CD14-positive monocyte (primary cell): ENCODE results near the gene MTHFSD. TPM values are rescaled to one million over a fixed set of nuclear protein-coding genes. Genes with fewer than 3 reads are reported as not detected.
"Not testable (repeated sequence)": the region's sequence is repeated elsewhere in the genome, so short reads cannot be mapped to it uniquely, and the experiment has no call there.

ENCODE experiments used
- DNase-seq, 3 donors: peaks; one replicate each; pipeline ENCODE4 v3.0.0-alpha.2; 2011 to 2022
- H2AFZ ChIP-seq: 2 replicates; pipeline ENCODE4 v1.6.0; 2012; ENCODE audit warnings: mild to moderate bottlenecking, low read depth, low read length, inconsistent platforms; ENCODE audit not compliant: insufficient read depth, poor library complexity, severe bottlenecking
- H3K27ac ChIP-seq, 2 donors: 1 replicate in 1 of 2; 2 replicates in 1 of 2; pipeline ENCODE4 v1.5.1; 2012 to 2013; ENCODE audit warnings: low read length in 2 of 2, control low read depth in 1 of 2, inconsistent platforms in 1 of 2, low read depth in 1 of 2, mild to moderate bottlenecking in 1 of 2
- H3K27me3 ChIP-seq, 2 donors: one replicate each; pipeline versions ENCODE4 v1.6.0 to v1.6.1; 2011 to 2013; ENCODE audit warnings: low read length in 2 of 2; ENCODE audit not compliant: control insufficient read depth in 2 of 2, insufficient read depth in 2 of 2
- H3K36me3 ChIP-seq, 2 donors: replicated peaks in 1 of 2; 1 replicate in 1 of 2; 2 replicates in 1 of 2; pipeline versions ENCODE4 v1.5.1 to v1.6.1; 2012 to 2013; ENCODE audit warnings: low read length in 2 of 2, control low read depth in 1 of 2, inconsistent platforms in 1 of 2, mild to moderate bottlenecking in 1 of 2; ENCODE audit not compliant: insufficient read depth in 2 of 2, control insufficient read depth in 1 of 2
- H3K4me1 ChIP-seq, 2 donors: 1 replicate in 1 of 2; 2 replicates in 1 of 2; pipeline versions ENCODE4 v1.5.1 to v1.6.1; 2012 to 2013; ENCODE audit warnings: low read length in 2 of 2, control low read depth in 1 of 2, inconsistent platforms in 1 of 2, mild to moderate bottlenecking in 1 of 2, moderate library complexity in 1 of 2; ENCODE audit not compliant: insufficient read depth in 2 of 2, control insufficient read depth in 1 of 2
- H3K4me2 ChIP-seq: replicated peaks from 2 replicates; pipeline ENCODE3; 2012; ENCODE audit warnings: low read length, moderate library complexity, mild to moderate bottlenecking; ENCODE audit not compliant: poor library complexity, severe bottlenecking; ENCODE audit errors: extremely low read depth
- H3K4me3 ChIP-seq, 3 experiments: fragments of 200-600 bp in 1 of 3; sonication (generic) in 1 of 3; replicated peaks in 1 of 3; 1 replicate in 2 of 3; 2 replicates in 1 of 3; pipeline ENCODE4 v1.5.1; 2011 to 2013; ENCODE audit warnings: low read length in 3 of 3, mild to moderate bottlenecking in 3 of 3, control low read depth in 2 of 3, low read depth in 2 of 3, inconsistent platforms in 1 of 3, moderate library complexity in 1 of 3
- H3K79me2 ChIP-seq: 2 replicates; pipeline ENCODE4 v1.6.0; 2012; ENCODE audit warnings: mild to moderate bottlenecking, control low read depth, inconsistent platforms, low read length, moderate library complexity; ENCODE audit not compliant: insufficient read depth
- H3K9ac ChIP-seq: 2 replicates; pipeline ENCODE4 v1.6.0; 2017; ENCODE audit warnings: low read length, mild to moderate bottlenecking; ENCODE audit not compliant: insufficient read depth, poor library complexity, severe bottlenecking
- H3K9me3 ChIP-seq, 2 donors: replicated peaks in 1 of 2; 1 replicate in 1 of 2; 2 replicates in 1 of 2; pipeline versions ENCODE4 v1.5.1 to v1.6.1; 2012 to 2013; ENCODE audit warnings: low read length in 2 of 2, control low read depth in 1 of 2; ENCODE audit not compliant: control insufficient read depth in 1 of 2, insufficient read depth in 1 of 2
- H4K20me1 ChIP-seq: 2 replicates; pipeline ENCODE4 v1.6.0; 2012; ENCODE audit warnings: mild to moderate bottlenecking, low read length, control low read depth, moderate library complexity; ENCODE audit not compliant: insufficient read depth
- H3K27ac Mint-ChIP-seq, 7 donors: one replicate each; pipeline ENCODE4 v1.8.0; 2020; ENCODE audit warnings: mild to moderate bottlenecking in 7 of 7, mixed read lengths in 7 of 7, moderate library complexity in 6 of 7, inconsistent platforms in 2 of 7
- H3K27me3 Mint-ChIP-seq, 3 donors: one replicate each; pipeline ENCODE4 v1.8.0; 2021 to 2022; ENCODE audit warnings: low read depth in 3 of 3, mild to moderate bottlenecking in 3 of 3, mixed read lengths in 3 of 3, moderate library complexity in 3 of 3, inconsistent platforms in 1 of 3
- H3K36me3 Mint-ChIP-seq, 2 donors: one replicate each; pipeline ENCODE4 v1.8.0; 2020; ENCODE audit warnings: mixed read lengths in 2 of 2, inconsistent platforms in 1 of 2, mild to moderate bottlenecking in 1 of 2
- H3K4me1 Mint-ChIP-seq: one replicate; pipeline ENCODE4 v1.8.0; 2020; ENCODE audit warnings: mild to moderate bottlenecking, mixed read lengths
- H3K4me3 Mint-ChIP-seq, 2 donors: one replicate each; pipeline ENCODE4 v1.8.0; 2020; ENCODE audit warnings: mild to moderate bottlenecking in 2 of 2, mixed read lengths in 2 of 2, moderate library complexity in 1 of 2
- H3K9me3 Mint-ChIP-seq, 7 donors: one replicate each; pipeline ENCODE4 v1.8.0; 2020 to 2022; ENCODE audit warnings: mixed read lengths in 7 of 7, mild to moderate bottlenecking in 6 of 7, moderate library complexity in 6 of 7, inconsistent platforms in 2 of 7
- WGBS: methylation state at CpG from one replicate; pipeline ENCODE4 v1.1.5; 2013; ENCODE audit warnings: missing lambda C conversion rate; ENCODE audit not compliant: insufficient coverage; 5-methylcytosine and 5-hydroxymethylcytosine counted together
- intact Hi-C, 2 donors: fragments of 100-400 bp; cut with micrococcal nuclease; formaldehyde crosslinking; loops; one replicate each; pipeline versions ENCODE4 v1.15.0 to v1.15.1; 2023
- polyA plus RNA-seq, 3 donors: library from polyadenylated mRNA; depleted of rRNA in 1 of 3; unstranded in 2 of 3; stranded (reverse) in 1 of 3; fragments of 300-500 nt in 2 of 3; fragments of >200 nt in 1 of 3; fragmentation: Illumina TruSeq in 2 of 3; gene quantifications; 1 replicate in 2 of 3; 2 replicates in 1 of 3; pipeline ENCODE4 v1.2.3, GENCODE V29; 2012 to 2021
- TF ChIP-seq, protein P1 (sequence below): fragments of 200-600 bp; IDR thresholded peaks from one replicate; pipeline ENCODE4 v1.8.0; 2022; ENCODE audit warnings: antibody characterized with exemption, mild to moderate bottlenecking

MTHFSD gene
- polyA plus RNA-seq, 3 donors = 7.2 to 14.1 (median 11.7) TPM

DNA sequence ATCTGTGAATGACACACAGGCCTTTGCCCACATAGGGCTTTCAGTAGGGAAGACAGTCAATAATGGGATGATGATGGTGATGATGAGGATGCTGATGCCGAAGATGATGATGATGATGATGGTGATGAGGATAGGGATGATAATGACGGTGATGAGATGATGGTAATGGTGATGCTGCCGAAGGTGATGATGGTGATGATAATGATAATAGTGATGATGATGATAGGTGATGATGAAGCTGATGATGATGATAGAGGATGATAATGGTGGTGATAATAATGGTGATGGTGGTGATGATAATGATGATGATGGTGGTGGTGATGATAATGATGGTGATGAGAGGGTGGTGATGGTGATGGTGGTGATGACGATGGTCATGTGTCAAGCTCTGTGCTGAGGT, 36.2 kb upstream of the MTHFSD start:
- Histone ChIP-seq H3K9ac (no peak overlapping the region), H3K9me3 (no peaks in the 10 kb centered on the region), H2AFZ (no peak overlapping the region), H3K36me3 (no peaks in the 10 kb centered on the region), H4K20me1 (no peaks in the 10 kb centered on the region), H3K4me1 (no peaks in the 10 kb centered on the region), H3K27ac (no peak overlapping the region), H3K79me2 (no peaks in the 10 kb centered on the region), H3K27me3 (peaks cover 12 to 14% of the 10 kb centered on the region in 2 donors), H3K4me3 (no peak overlapping the region), H3K4me2 (no peak overlapping the region)
- WGBS = 99% methylated on average over 3 of the region's 4 CpGs
- no peak for DNase-seq
- intact Hi-C loops = no loop called here
- Mint-ChIP-seq H3K4me3 (no peak overlapping the region), H3K9me3 (peaks cover 0 to 1% (median 0%) of the 10 kb centered on the region in 7 donors), H3K27me3 (peaks cover 18 to 24% (median 23%) of the 10 kb centered on the region in 3 donors), H3K4me1 (no peaks in the 10 kb centered on the region), H3K36me3 (no peaks in the 10 kb centered on the region), H3K27ac (no peak overlapping the region)
- TF ChIP-seq, protein P1, sequence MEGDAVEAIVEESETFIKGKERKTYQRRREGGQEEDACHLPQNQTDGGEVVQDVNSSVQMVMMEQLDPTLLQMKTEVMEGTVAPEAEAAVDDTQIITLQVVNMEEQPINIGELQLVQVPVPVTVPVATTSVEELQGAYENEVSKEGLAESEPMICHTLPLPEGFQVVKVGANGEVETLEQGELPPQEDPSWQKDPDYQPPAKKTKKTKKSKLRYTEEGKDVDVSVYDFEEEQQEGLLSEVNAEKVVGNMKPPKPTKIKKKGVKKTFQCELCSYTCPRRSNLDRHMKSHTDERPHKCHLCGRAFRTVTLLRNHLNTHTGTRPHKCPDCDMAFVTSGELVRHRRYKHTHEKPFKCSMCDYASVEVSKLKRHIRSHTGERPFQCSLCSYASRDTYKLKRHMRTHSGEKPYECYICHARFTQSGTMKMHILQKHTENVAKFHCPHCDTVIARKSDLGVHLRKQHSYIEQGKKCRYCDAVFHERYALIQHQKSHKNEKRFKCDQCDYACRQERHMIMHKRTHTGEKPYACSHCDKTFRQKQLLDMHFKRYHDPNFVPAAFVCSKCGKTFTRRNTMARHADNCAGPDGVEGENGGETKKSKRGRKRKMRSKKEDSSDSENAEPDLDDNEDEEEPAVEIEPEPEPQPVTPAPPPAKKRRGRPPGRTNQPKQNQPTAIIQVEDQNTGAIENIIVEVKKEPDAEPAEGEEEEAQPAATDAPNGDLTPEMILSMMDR = no peak

DNA sequence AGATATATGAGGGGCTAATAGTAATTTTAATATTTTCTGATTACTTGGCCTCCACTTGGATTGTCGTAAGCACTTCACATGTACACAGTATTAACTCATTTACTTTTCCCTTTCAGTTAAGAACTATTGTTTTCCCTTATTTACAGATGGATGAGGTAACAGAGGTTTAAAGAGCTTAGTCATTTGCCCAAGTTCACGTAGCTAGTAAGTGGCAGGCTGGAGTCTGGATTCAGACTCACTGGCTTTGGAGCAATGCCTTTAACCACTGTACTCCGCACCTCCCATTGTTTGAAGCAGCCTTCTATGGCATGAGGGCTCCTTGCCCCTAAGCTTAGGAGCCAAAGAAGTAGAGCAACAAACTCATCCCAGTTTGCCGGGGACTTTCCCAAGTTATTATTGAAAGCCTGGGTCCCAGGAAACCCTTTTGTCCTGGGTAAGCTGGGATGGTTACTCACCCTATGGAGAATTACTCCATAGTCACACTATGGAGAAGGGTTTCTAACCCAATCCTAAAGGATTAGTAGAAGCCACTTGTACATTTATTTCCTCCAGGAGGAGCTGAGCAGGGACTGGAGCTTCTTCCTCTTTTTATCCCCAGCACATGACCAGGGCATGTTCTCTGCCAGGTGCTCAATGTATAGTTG, 35.6 kb upstream of the MTHFSD start:
- H3K4me3 Mint-ChIP-seq = no peak overlapping the region

DNA sequence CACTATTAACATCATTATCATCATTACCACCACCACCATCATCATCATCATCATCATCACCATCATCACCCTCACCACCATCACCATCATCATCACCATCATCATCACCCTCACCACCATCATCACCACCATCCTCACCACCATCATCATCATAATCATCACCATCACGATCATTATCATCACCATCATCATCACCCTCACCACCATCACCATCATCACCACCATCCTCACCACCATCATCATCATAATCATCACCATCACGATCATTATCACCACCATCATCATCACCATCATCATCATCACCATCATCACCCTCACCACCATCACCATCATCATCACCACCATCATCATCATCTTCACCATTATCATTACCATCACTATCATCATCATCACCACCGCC, 32.9 kb upstream of the MTHFSD start:
- not testable (repeated sequence) for H3K36me3 Mint-ChIP-seq, H3K4me3 Mint-ChIP-seq, H3K36me3 ChIP-seq

More for the DNA sequence above, 35.6 kb upstream of the MTHFSD start:
- TF ChIP-seq, protein P1 = no peak
- peaks cover 12 to 14% of the 10 kb centered on the region in 2 donors for H3K27me3 ChIP-seq
- H3K36me3 ChIP-seq = no peaks in the 10 kb centered on the region
- no peaks in the 10 kb centered on the region for H4K20me1 ChIP-seq
- Mint-ChIP-seq H3K27ac (no peak overlapping the region), H3K4me1 (no peaks in the 10 kb centered on the region), H3K36me3 (no peaks in the 10 kb centered on the region), H3K27me3 (peaks cover 18 to 24% (median 23%) of the 10 kb centered on the region in 3 donors), H3K9me3 (peaks cover 0 to 1% (median 0%) of the 10 kb centered on the region in 7 donors)
- H3K9me3 ChIP-seq = no peaks in the 10 kb centered on the region
- no peak overlapping the region for H3K27ac ChIP-seq
- no peak overlapping the region for H2AFZ ChIP-seq
- no peak overlapping the region for H3K4me3 ChIP-seq
- 100% methylated on average over 1 of the region's 4 CpGs for WGBS
- no peak overlapping the region for H3K9ac ChIP-seq
- no peak overlapping the region for H3K4me2 ChIP-seq
- H3K4me1 ChIP-seq = no peaks in the 10 kb centered on the region
- no peaks in the 10 kb centered on the region for H3K79me2 ChIP-seq
- intact Hi-C loops = no loop called here
- no peak for DNase-seq

More for the DNA sequence above, 32.9 kb upstream of the MTHFSD start:
- intact Hi-C loops, H3K27me3 ChIP-seq, DNase-seq, H3K9me3 ChIP-seq, H3K4me1 ChIP-seq, H3K4me3 ChIP-seq, H3K4me1 Mint-ChIP-seq, H3K4me2 ChIP-seq, H3K27ac ChIP-seq, H4K20me1 ChIP-seq, H3K9me3 Mint-ChIP-seq, H3K79me2 ChIP-seq, H3K9ac ChIP-seq, H2AFZ ChIP-seq, H3K27ac Mint-ChIP-seq: not testable (repeated sequence)
- WGBS = 89% methylated on average over 3 of the region's 3 CpGs
- peaks cover 5 to 13% (median 13%) of the 10 kb centered on the region in 3 donors for H3K27me3 Mint-ChIP-seq
